Psoas muscle (tissue), 8 donors: Measurements from ENCODE around the gene MRPS2. TPM values are rescaled to one million over a fixed set of nuclear protein-coding genes. Genes with fewer than 3 reads are reported as not detected.

Experiments used
- ATAC-seq, 4 donors: fragments of 200-7000 bp; cut with Tn5 transposase; one replicate each; pipeline ENCODE4 v1.9.1; 2020; ENCODE audit warnings: moderate library complexity in 3 of 4, mild to moderate bottlenecking in 2 of 4
- DNase-seq, 2 donors: peaks; one replicate each; pipeline ENCODE4 v3.0.0-alpha.2; 2020
- H3K27ac ChIP-seq: fragments of 200-600 bp; one replicate; pipeline ENCODE4 v1.8.0; 2022
- H3K27me3 ChIP-seq, 3 donors: fragments of 200-600 bp in 1 of 3; one replicate each; pipeline versions ENCODE4 v1.6.1 to v1.8.0; 2013 to 2022; ENCODE audit warnings: low read length in 2 of 3, mild to moderate bottlenecking in 2 of 3, moderate library complexity in 1 of 3; ENCODE audit not compliant: insufficient read depth in 3 of 3
- H3K36me3 ChIP-seq, 2 donors: fragments of 200-600 bp in 1 of 2; one replicate each; pipeline versions ENCODE4 v1.6.1 to v1.8.0; 2013 to 2022; ENCODE audit warnings: low read depth in 1 of 2, mild to moderate bottlenecking in 1 of 2, moderate library complexity in 1 of 2; ENCODE audit not compliant: insufficient read depth in 1 of 2
- H3K4me1 ChIP-seq: fragments of 200-600 bp; one replicate; pipeline ENCODE4 v1.8.0; 2022
- H3K4me3 ChIP-seq: fragments of 200-600 bp; one replicate; pipeline ENCODE4 v1.8.0; 2022; ENCODE audit warnings: mild to moderate bottlenecking
- H3K9me3 ChIP-seq: fragments of 200-600 bp; one replicate; pipeline ENCODE4 v1.8.0; 2022
- WGBS, 3 donors: extraction: QIAGEN DNeasy Blood & Tissue Kit; methylation state at CpG; one replicate each; pipeline versions ENCODE4 v1.1.6 to v1.1.7; 2013; 5-methylcytosine and 5-hydroxymethylcytosine counted together
- intact Hi-C, 2 donors: fragments of 100-400 bp; cut with DNase I; formaldehyde crosslinking; loops; one replicate each; pipeline versions ENCODE4 v1.11.0 to v1.14.2; 2022
- polyA plus RNA-seq, 3 donors: library from polyadenylated mRNA; stranded (reverse); fragments of 200-250 nt; gene quantifications; one replicate each; pipeline ENCODE4 v1.2.3, GENCODE V29; 2013
- total RNA-seq, 4 donors: library from RNA; stranded (reverse); fragmentation: NEBNext Ultra II Directional in 2 of 4; extraction: Animal tissue kit (Norgen Biotek cat#: 25700) in 2 of 4; gene quantifications; one replicate each; pipeline versions ENCODE4 v1.2.1 to v1.2.4, GENCODE V29; 2021 to 2023
- TF ChIP-seq, protein P1 (sequence below): fragments of 200-600 bp; IDR thresholded peaks from one replicate; pipeline ENCODE4 v1.8.0; 2022; ENCODE audit warnings: antibody characterized with exemption
- donor health status: healthy with polysubstance abuse.
- donor health status: DM: no; HTN: no; CAD: no; lungs with moderate emphysema.
- donor health status: Bipolar disorder and iron deficiency.
- donor health status: healthy.
- donor health status: DM: yes; HTN: yes; CAD: no.
- donor health status: DM: no; HTN: no; CAD: no.
- donor health status: DM: no; HTN: no; CAD: no.
- donor health status: DM: yes; HTN: yes; CAD: no.

Gene MRPS2
- total and polyA plus RNA-seq, 7 donors: 36.8 to 78.8 (median 47.1) TPM

DNA sequence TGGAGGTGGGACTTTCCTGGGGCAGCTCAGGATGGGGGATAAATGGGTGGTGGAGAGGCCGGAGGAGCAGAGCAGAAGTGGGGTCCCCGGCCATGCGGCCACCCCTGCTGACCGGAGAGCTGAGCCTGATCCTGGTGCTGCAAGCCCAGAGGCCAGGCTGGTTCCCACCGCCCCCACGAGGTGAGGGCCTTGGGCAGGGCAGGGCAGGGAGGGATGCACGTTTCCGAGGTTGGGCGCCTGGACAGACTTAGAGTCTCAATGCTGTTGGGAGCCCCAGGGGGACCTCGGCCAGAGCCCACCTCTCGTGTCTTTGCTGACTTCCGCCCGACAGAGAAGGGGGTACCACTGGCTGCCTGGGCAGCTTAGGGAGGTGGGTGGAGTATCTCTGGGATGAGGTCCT lies 51.0 kb downstream of the MRPS2 start:
- ATAC-seq: no peak
- H3K27ac ChIP-seq: no peak overlapping the region
- DNase-seq: no peak
- no peaks in the 10 kb centered on the region for H3K36me3 ChIP-seq
- TF ChIP-seq, protein P1, sequence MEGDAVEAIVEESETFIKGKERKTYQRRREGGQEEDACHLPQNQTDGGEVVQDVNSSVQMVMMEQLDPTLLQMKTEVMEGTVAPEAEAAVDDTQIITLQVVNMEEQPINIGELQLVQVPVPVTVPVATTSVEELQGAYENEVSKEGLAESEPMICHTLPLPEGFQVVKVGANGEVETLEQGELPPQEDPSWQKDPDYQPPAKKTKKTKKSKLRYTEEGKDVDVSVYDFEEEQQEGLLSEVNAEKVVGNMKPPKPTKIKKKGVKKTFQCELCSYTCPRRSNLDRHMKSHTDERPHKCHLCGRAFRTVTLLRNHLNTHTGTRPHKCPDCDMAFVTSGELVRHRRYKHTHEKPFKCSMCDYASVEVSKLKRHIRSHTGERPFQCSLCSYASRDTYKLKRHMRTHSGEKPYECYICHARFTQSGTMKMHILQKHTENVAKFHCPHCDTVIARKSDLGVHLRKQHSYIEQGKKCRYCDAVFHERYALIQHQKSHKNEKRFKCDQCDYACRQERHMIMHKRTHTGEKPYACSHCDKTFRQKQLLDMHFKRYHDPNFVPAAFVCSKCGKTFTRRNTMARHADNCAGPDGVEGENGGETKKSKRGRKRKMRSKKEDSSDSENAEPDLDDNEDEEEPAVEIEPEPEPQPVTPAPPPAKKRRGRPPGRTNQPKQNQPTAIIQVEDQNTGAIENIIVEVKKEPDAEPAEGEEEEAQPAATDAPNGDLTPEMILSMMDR: no peak
- H3K4me1 ChIP-seq: no peaks in the 10 kb centered on the region
- 83 to 89% (median 87%) methylated on average over 10 to 13 of the region's 13 CpGs for WGBS, 3 donors
- H3K4me3 ChIP-seq: no peak overlapping the region
- no peaks in the 10 kb centered on the region for H3K9me3 ChIP-seq
- intact Hi-C loops: no loop called here
- H3K27me3 ChIP-seq: peaks cover 0 to 11% (median 5%) of the 10 kb centered on the region in 3 donors

DNA sequence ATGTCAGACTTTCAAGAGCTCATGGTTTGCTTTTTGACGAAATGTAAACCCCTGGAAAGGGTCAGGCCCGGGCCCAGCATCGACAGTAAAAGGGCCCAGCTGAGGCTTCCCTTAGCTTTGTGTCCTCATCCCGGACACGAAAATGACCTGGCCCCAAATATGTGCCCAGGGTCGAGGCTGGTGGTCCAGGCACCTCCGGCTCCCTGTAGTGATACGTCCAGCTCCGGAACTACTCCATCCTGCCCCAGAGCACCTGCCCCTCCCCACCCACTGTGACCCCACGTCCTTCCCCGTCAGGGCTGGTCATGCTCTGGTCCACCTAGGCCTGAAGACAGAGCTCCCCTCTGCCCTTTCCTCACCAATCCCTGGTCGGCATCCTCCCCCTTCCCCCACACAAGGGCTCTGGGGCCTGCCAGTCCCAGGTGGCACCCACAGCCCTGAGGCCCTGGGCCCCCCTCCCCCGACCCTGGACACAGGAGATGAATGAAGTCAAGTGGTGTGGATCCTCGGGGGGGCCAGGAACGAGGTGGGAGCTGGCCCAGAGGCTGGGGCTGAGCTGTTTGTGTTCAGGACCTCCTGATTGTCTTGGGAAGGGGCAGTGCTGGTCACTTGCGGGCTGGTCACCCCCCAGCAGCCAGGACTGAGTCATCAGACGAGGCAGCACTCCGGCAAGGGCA lies 51.7 kb downstream of the MRPS2 start:
- no peaks in the 10 kb centered on the region for H3K9me3 ChIP-seq
- WGBS, 3 donors: 76 to 79% (median 78%) methylated on average over 18 of the region's 18 CpGs
- ATAC-seq (no peak), DNase-seq (no peak)
- TF ChIP-seq, protein P1: no peak
- no peak overlapping the region for H3K27ac ChIP-seq
- intact Hi-C loops: no loop called here
- H3K4me1 ChIP-seq: no peaks in the 10 kb centered on the region
- no peaks in the 10 kb centered on the region for H3K36me3 ChIP-seq
- peaks cover 0 to 11% (median 4%) of the 10 kb centered on the region in 3 donors for H3K27me3 ChIP-seq
- H3K4me3 ChIP-seq: no peak overlapping the region

DNA sequence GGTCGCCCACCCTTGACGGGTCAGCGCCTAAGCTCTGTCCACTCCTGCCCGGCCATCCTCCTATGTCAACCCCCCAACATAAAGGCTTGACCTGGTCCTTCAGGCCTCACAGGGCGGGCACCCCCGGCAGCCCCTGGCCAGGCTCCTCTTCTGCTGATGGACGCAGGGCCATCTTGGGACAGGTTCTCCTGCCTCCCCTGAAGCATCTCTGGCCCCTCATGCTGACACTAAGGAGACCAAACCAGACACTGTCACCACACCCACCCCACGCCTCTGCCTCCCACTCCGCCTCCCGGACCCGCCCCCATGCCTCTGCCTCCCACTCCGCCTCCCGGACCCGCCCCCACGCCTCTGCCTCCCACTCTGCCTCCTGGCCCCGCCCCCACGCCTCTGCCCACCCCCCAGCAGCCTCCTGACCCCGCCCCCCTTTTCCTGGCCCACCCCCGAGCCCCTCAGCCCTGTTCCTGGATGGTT lies 52.3 kb downstream of the MRPS2 start:
- 85 to 87% (median 85%) methylated on average over 13 to 19 of the region's 19 CpGs for WGBS, 3 donors
- H3K36me3 ChIP-seq: no peaks in the 10 kb centered on the region
- H3K27ac ChIP-seq: no peak overlapping the region
- DNase-seq (no peak), ATAC-seq (no peak)
- no peaks in the 10 kb centered on the region for H3K4me1 ChIP-seq
- TF ChIP-seq, protein P1: no peak
- H3K4me3 ChIP-seq: no peak overlapping the region
- H3K27me3 ChIP-seq: peaks cover 0 to 8% (median 3%) of the 10 kb centered on the region in 3 donors
- H3K9me3 ChIP-seq: no peaks in the 10 kb centered on the region
- intact Hi-C loops: no loop called here

Other genes starting within 250 kb of the MRPS2 start
- gene PPP1R26, start 20.9 kb upstream of the MRPS2 start, total RNA-seq: 1 to 10 TPM; 3.0 to 9.5 (median 4.8) TPM
- 1 to 10 TPM; 2.0 to 5.3 (median 3.4) TPM for gene PPP1R26, start 20.9 kb upstream of the MRPS2 start, polyA plus RNA-seq
- gene LCN1, start 20.8 kb downstream of the MRPS2 start, total RNA-seq: under 1 TPM in 1 of 4 donors, not detected in 3; 0.71 TPM
- gene LCN1, start 20.8 kb downstream of the MRPS2 start, polyA plus RNA-seq: not detected
- gene OBP2A, start 45.4 kb downstream of the MRPS2 start, total RNA-seq: not detected
- gene OBP2A, start 45.4 kb downstream of the MRPS2 start, polyA plus RNA-seq: not detected
- not detected for gene PAEP, start 61.1 kb downstream of the MRPS2 start, total RNA-seq
- gene PAEP, start 61.1 kb downstream of the MRPS2 start, polyA plus RNA-seq: not detected
- not detected for gene GLT6D1, start 138.9 kb downstream of the MRPS2 start, total RNA-seq
- not detected for gene GLT6D1, start 138.9 kb downstream of the MRPS2 start, polyA plus RNA-seq
- not detected for gene LCN9, start 162.6 kb downstream of the MRPS2 start, total RNA-seq
- not detected for gene LCN9, start 162.6 kb downstream of the MRPS2 start, polyA plus RNA-seq
- gene SOHLH1, start 198.8 kb downstream of the MRPS2 start, total RNA-seq: not detected
- gene SOHLH1, start 198.8 kb downstream of the MRPS2 start, polyA plus RNA-seq: not detected
- 10 to 100 TPM; 10.3 to 15.0 (median 12.4) TPM for gene KCNT1, start 201.5 kb downstream of the MRPS2 start, total RNA-seq
- 1 to 10 TPM; 1.1 to 3.1 (median 1.6) TPM for gene KCNT1, start 201.5 kb downstream of the MRPS2 start, polyA plus RNA-seq